ENCODE measurements around the gene MMS19.
"Not testable (repeated sequence)": the region's sequence is repeated elsewhere in the genome, so short reads cannot be mapped to it uniquely, and the experiment has no call there.

MMS19 gene

DNA sequence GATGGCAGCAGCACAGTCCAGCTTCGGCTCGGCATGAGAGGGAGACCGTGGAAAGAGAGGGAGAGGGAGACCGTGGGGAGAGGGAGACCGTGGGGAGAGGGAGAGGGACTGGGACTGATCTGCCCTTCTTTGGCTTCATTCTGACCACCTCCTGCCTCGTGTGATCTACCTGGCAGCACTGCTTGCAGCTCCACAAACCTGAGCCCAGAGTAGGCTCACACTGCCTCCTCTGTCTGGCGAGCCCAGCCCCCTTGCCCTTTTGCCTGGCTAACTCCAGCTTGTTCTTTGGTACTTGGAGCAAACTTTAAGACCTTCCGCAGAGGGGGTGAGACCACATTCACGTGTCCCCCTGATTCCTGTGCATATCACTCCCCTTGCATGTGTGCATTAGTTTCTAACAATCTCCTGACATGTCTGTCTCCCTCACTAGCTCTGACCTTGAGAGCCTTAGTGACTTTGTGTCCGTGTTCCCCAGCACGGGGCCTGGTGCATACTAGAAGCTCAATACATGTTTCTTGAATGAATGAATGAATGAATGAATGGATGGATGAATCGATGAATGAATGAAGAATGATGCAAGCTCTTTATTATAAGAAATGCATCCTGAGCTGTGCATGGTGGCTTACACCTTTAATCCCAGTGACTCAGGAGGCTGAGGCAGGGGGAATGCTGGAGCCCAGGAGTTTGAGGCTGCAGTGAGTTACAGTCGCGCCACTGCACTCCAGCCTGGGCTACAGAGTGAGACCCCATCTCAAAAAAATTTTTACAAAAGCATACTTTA is 31.7 kb upstream of the MMS19 start:
- in situ Hi-C loops (cut with HindIII; ENCODE audit: low sequenced_read_pairs), result loop anchor here (5.0 kb wide), 1 partner anchor 93 kb away; no protein-coding TSS in a partner anchor

DNA sequence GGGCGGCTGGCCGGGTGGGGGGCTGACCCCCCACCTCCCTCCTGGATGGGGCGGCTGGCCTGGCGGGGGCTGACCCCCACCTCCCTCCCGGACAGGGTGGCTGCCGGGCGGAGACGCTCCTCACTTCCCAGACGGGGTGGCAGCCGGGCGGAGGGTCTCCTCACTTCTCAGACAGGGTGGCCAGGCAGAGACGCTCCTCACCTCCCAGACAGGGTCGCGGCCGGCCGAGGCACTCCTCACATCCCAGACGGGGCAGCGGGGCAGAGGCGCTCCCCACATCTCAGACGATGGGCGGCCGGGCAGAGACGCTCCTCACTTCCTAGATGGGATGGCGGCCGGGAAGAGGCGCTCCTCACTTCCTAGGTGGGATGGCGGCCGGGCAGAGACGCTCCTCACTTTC is 30.7 kb upstream of the MMS19 start:
- in situ Hi-C loops (cut with HindIII; ENCODE audit: low sequenced_read_pairs), result not testable (repeated sequence)

DNA sequence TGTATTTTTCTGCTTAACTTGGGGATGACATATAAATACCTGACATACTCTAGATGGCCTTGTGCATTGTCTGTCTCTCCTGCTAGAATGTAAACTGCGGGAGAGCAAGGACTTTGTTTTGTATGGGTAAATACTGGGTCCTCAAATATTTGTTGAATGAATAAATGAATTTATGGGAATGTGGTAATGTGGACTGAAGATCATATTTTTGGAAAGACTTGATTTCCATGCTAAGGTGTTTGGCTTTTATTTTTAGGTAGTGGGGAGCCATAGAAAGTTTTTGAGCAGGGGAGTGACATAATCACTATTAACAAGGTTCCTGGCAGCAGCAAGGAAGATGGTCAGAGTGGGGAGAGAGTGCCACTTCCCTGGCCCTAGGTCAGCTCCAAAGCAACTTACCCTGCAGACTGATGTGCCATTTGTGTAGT is 27.5 kb upstream of the MMS19 start:
- in situ Hi-C loops (cut with HindIII; ENCODE audit: low sequenced_read_pairs), result no loop called here

DNA sequence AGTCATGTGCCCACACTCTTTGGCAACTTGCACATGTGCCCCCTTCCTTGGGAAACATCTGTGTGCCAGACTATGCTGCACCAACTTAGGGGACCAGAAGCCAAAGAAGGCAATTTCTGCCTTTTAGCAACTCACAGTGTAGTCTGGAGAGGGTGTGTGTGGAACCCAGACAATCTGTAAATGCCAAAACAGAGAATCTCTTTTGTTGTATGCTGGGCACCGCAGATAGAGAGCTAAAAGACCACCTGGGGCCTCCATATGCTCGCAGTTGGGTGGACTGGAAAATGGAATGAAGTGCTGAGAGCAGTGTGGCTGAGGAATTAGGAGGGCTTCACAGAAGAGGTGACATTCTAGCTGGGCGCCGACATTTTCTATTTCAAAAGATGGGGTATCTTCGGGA is 26.9 kb upstream of the MMS19 start:
- in situ Hi-C loops (cut with HindIII; ENCODE audit: low sequenced_read_pairs), result no loop called here

DNA sequence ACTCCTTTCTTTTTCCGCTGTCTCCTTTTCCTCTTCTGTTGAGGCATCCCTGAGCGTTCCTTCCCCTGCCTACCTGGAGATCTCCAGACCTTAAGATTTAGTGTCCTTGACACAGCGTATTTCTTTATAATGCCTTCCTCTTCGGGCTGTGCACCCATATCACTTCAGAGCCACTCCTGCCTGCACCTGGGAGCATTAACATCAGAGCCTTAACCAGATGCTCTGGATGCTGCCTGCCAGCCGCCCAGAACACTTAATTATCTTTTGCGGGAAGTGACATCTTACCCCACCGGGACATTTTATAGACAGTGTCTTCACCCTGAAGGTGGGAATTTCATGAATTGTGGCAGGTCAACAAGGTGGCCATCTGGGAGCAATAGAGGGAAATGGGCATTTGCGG is 24.7 kb upstream of the MMS19 start:
- in situ Hi-C loops (cut with HindIII; ENCODE audit: low sequenced_read_pairs), result no loop called here

DNA sequence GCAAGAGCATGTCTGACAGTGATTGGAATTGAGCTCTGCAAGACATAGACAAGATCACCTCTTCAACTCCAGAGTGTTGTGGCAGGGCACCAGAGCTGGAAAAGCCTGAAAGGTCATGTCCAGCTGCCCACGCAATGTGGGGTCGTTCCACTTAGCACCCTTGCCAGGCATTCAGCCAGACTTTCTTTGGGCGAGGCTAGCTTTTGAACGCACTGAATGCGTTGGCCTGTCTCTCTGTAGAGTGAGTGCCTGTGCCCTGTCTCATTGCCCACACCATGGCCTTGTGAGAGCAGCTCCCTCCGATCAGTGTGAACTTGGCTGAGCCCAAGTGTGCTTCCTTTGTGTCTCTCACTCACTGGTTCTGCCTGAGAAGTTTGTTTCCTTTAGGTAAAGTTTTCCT is 23.8 kb upstream of the MMS19 start:
- in situ Hi-C loops (cut with HindIII; ENCODE audit: low sequenced_read_pairs), result no loop called here

DNA sequence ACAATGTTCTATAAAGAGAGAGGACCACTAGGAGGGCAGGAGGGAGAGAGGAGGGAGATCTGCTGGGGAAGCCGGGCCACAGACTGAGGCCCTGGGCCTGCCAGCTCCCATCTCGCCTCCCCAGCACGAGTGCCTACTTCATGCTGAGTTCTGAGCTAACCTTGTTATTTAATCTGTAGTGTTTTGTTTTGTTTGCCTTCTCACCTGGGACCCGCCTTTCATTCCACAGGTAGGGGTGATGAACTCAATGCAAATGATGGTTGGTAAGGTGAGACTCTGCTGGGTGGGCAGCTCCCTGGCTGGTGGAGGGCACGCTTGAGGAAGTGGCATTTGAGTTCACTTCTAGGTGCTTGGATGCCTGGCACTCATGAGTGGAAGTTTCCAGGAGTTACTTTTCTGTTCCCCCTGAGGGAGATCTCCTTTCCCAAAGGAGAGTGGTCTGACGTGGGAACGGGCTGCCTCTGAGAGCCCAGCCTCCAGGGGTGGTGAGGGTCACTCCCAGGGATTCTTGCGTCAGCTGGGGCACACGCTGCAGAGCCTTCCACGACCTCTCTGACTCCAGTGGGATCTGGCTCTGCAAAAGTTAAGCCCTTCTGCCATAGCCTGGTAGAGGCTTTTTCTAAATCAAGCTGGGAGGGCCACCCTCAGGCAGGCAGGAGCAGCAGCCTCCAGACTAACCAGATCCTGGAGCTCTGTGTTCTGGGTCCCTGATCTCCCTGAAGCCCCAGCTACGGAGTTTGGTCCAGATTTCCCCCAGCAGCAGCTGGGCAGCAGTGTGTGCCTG is 22.9 kb upstream of the MMS19 start:
- in situ Hi-C loops (cut with HindIII; ENCODE audit: low sequenced_read_pairs), result no loop called here

DNA sequence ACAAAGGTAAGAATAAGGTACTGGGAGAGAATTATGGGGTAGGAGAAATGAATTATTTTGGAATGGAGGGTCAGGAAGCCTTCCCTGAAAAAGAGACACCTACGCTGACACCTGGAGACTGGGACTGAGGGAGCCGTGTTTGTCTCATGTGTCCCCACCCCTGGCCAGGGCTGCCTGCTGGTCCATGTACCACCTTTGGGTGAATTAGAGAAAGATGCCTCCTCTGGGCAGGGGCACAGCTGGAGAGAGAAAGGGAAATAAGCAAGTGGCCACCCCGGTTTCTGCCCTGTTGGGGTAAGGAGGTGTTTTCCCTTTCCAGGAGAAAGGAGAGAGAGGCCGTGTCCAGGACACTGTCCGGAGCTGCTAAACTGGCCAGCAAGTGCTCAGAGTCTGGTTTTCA is 22.3 kb upstream of the MMS19 start:
- in situ Hi-C loops (cut with HindIII; ENCODE audit: low sequenced_read_pairs), result no loop called here

DNA sequence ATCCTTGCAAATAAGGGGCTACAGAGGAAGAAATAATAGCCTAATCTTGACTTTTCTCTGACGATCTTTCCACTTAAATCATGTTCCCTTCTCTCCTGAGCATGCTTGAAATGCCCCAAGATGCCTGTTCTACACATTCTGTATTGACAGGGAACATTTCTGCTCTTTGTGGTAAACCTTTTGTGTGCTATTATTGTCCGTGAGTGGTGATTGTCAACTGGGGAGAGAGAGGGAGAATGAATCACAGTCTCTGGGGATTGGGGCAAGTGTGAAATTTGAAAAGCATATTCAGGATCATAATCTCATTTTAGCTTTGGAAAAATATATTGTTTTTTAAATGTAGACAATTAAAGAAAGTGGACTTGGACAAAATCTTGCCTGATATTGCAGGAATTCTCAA is 21.1 kb upstream of the MMS19 start:
- in situ Hi-C loops (cut with HindIII; ENCODE audit: low sequenced_read_pairs), result no loop called here

DNA sequence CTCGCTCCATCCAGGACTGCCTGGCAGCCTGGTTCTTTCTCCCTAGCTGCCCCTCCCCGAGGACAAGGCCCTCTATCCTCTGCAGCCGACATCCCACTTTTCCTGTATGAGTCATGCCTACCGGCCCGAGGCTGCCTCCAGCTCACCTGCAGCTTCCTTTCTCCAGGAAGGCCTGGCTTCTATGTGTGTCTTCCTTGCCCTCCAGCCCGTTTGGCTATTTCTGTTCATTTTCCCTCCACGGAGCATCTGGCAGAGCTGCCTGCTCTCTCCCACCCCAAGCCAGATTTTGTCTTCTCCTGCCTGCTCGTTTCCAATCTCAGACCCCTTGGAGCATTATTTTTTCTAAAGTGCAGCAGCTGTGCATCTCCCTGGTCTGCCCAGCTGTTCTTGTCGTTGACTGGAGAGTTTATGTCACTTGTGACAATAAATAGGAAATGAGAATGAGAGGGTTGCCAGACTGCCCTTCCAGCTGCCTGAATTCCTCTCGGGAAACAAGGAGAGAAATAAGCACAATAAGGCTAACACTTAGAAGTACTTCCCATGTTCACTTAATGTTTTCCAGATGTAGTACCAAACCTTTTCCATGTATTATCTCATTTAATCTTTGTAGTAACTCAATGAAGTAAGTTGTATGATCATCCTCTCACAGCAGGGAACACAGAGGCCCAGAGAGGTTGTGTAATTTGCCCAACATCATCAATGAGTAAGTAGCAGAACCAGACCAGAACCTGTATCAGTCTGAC is 20.2 kb upstream of the MMS19 start:
- in situ Hi-C loops (cut with HindIII; ENCODE audit: low sequenced_read_pairs), result no loop called here

DNA sequence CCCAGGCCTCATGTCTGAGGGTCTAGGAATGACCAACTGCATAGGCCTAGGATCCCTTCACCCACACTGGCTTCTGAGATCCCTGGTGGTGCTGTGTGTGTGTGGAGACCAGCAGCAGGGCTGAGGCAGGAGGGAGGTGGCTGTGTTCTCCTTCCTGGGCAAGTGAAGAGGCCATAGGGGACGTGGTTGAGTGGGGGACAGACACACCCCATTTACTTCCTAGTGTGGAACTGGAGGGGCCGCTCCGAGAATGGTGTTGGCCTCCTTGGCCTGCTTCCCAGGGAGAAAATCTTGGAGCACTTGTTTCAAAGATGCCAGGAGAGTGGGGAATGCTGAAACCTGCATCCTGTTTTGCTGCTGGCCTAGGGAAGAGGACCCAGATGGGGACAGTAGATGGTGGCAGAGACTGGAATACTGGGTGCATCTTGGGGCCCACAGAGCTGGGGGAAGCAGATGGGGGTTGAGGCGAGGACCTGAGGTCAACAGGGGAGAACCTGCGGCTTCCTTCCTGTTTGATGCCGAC is 19.6 kb upstream of the MMS19 start:
- in situ Hi-C loops (cut with HindIII; ENCODE audit: low sequenced_read_pairs), result no loop called here

DNA sequence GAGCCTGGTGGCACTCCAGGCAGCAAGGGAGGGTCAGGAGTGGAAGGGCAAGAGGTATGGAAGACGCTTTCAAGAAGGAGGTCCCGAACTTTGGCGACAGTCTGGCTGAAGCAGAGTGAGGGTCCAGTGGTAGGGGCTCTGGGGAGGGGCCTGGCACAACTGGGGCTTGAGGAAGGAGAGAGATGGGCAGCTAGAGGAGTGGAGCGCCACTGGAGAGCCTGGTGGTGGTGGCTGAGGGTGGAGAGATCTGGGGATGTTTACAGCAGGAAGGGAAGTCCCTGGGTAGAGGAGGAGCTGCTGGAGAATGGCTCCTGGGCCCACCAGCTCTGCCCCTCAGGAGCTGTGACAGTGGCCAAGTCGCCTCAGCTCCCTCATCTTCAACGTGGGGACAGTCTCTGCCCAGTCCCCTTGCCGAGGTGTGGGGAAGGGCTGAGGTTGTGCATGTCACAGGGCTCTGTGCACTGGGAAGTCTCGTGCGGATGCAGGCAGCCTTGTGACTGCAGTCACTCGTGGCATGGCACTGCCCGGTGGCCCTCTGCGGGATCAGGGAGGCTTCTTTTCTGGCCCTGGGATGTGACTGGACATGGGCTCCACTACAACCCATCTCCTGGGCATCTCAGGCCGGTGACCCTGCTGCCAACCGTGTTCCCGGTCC is 19.0 kb upstream of the MMS19 start:
- in situ Hi-C loops (cut with HindIII; ENCODE audit: low sequenced_read_pairs), result no loop called here

DNA sequence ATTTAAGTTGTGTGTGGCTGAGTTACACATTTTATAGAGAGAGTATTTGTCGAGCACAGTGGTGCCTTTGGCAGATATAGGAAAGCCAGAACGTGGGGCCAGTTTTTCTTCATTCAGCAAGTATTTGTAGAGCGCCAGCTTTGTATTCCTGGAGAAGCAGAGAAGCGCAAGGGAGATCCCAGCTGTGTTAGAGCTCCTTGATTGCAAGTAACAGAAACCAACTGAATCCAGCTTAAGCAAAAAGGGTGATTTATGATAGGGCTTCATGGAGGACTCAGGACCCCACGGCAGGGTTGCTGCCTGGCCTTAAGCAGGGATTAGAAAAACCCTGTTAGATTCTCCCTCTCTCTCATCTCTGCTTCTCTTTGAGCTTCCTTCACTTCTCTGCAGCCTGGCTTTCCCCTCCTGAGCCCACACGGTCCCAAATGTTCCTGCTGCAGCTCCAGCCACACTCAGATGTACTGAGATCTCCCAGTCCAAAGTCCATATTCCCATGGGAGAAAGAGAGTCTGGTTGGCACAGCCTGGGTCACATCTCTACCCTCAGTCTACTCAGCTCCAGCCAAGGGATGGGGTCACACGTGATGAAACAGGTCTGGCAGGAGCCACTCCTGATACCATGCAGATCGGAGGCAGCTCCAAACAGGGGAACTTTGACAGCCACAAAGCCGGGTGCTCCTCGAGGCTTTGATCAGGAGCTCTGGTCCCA is 17.2 kb upstream of the MMS19 start:
- in situ Hi-C loops (cut with HindIII; ENCODE audit: low sequenced_read_pairs), result no loop called here

DNA sequence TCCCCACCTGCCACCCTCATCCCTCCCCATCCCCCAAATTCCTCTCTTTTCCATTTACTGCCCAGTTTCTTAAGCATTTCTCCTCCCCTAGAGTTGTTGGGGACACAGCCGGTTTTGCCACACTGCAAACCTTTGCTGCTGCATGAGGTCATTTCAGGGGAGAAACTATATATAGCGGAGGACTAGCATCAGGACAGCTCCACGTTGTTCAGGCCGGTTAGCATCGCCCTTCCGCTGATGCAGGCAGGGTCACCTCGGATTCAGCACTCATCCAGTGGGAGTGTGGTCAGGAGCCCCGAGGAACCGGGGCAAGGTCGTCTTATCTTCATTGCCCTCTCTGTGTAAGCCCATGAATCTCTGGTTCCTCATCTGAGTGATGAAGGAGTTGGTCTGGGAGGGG is 16.1 kb upstream of the MMS19 start:
- in situ Hi-C loops (cut with HindIII; ENCODE audit: low sequenced_read_pairs), result no loop called here

DNA sequence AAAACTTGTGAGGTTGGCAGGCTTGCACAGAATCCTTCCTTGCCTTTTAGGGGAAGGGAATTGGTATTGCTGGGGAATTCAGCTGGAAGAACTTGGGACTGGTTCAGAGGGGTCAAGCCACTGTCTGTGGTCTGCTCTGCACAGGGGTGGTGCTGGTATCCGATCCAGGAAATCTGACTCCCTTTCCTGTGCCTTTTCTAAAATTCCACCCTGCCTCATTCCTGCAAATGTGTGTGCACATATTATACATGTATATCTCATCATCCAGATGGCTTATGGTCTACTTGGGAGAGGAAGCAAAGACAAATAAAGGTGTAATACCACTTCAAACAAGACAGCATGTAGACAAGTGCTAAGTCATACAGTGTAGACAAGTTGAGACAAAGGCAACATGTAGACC is 14.8 kb upstream of the MMS19 start:
- in situ Hi-C loops (cut with HindIII; ENCODE audit: low sequenced_read_pairs), result no loop called here

DNA sequence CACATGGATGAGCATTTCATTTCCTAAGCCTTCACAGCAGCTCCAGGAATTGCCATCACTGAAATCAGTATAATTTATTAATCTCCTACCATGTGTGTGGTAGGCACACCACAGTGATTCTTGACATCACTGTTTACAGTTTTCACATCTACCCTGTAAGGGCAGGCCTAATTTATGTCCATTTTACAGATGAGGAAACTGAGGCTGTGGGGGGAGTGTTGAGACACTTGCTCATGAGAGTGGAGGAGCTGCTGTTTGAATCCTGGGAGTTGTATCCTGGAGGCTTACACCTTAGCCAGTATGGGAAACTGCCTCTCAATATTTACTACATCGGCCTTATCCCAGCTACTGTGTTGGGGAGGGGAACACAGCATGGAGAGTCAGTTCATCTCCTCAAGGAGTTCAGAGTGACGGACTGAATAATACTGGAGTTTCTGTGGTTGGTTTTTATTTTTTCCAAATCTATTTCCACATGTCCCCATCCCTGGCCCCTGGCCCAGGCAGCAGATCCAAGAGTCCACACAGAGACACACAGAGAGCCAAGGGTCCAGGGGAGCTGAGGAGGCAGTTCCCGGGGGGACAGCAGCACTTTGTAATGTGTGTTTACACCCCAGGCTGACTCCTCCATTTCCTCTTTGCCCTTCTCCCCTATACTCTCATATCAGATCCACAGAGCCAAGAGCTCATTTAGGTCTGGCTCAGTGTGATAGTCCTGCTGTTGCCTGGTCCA is 13.7 kb upstream of the MMS19 start:
- in situ Hi-C loops (cut with HindIII; ENCODE audit: low sequenced_read_pairs), result no loop called here

DNA sequence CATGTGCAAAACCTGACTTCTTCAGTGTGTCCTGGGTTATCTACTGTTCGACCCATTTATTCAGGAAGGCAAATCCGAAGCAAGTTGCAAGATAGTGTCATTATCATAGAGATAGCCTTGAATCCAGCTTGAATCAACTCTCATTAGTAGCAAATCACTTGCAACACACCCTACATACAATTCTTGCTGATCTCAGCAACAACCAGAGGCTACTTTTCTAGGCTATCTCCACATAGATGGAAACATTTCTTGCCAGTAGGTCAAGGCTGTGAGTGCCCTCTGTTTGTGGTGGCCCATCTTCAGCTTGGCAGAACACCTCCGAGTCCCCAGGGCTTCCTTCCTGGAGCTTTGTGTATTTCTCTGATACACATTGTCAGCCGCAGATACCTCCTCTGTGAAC is 12.5 kb upstream of the MMS19 start:
- in situ Hi-C loops (cut with HindIII; ENCODE audit: low sequenced_read_pairs), result no loop called here

DNA sequence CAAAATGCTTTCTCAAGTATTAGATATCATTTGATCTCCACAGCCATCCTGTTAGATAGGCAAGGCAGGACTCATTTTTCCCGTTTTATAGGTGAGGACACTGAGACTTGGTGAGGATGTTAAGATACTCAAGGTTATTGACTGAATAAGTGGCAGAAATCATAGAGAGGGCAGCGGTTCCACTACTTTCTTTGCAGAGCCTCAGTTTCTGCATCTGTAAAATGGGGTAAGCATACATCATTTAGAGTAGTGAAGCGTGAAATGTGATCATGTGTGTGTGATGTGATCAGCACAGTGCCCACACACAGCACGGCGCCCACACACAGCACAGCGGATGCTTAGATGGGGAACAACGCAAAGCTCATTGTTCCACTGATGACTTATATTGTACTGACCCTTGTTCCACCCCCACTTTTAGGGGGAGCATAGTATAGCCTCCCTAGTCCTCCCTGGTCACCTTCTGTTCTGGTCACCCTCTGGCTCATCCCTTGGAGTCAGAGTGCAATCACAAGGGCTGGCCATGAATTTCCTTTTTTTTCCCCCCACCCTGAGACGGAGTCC is 11.0 kb upstream of the MMS19 start:
- in situ Hi-C loops (cut with HindIII; ENCODE audit: low sequenced_read_pairs), result no loop called here

DNA sequence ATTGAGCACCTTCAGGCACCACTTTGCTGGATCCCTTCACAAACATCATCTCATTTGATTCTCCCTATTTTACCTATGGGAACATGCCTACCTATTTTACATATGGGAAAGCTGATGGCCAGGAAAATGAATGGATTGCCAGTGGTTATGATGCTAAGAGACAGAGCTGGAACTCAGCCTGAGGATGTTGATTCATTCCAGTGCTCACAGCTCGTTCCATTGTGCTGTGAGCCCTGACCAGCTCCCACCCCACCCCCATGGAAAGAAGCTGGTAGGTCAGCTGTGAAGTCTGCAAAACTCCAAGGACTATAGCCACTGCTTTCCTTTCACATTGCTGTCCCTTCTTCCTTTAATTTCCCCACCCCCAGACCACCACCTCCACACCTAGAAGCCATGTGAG is 10.1 kb upstream of the MMS19 start:
- in situ Hi-C loops (cut with HindIII; ENCODE audit: low sequenced_read_pairs), result no loop called here
